ENCODE measurements around the gene CALHM1. TPM values are rescaled to one million over a fixed set of nuclear protein-coding genes. Genes with fewer than 3 reads are reported as not detected.
"Not testable (repeated sequence)": the region's sequence is repeated elsewhere in the genome, so short reads cannot be mapped to it uniquely, and the experiment has no call there.

The CALHM1 gene
- total and polyA plus RNA-seq, 2 of the 13 experiments (the other 11 are each of a cell fraction or from before 2014, with no cell fraction given) = 0.04 TPM; not detected in 1

GRCh38 chr10:103504181-103504783 is 45.6 kb upstream of the CALHM1 start (continued):
- peak; percentile 76; the same call in 1 of the 2 replicates for TF ChIP-seq ZBTB25 (CRISPR knock-in tag; IDR thresholded peaks at IDR 0.05)
- TF ChIP-seq MAZ (IDR thresholded peaks at IDR 0.05; ENCODE audit: borderline replicate concordance, low read depth, low read length) = no peak
- TF ChIP-seq MAZ (CRISPR knock-in tag; IDR thresholded peaks at IDR 0.05; ENCODE audit: low read depth) = no peak
- TF ChIP-seq ZNF460 (CRISPR knock-in tag; IDR thresholded peaks at IDR 0.05; ENCODE audit: borderline replicate concordance) = no peak
- peak; percentile 45; the same call in 1 of the 2 replicates for TF ChIP-seq MAX (IDR thresholded peaks at IDR 0.05)
- TF ChIP-seq SMAD1 (CRISPR knock-in tag; IDR thresholded peaks at IDR 0.05; ENCODE audit: borderline replicate concordance, low read depth) = no peak

GRCh38 chr10:103503777-103504176 is 45.1 kb upstream of the CALHM1 start:
- H3K9me3 ChIP-seq (ENCODE audit: low read length); ATAC-seq; POLR2A ChIA-PET; BruUV-seq (replicated peaks); FAIRE-seq; H3K79me2 ChIP-seq (ENCODE audit: insufficient read depth, low read length); in situ Hi-C loops (cut with HindIII; ENCODE audit: extremely low pct_ligation_motif_present, low pct_unique_long_range_greater_than_20kb); H3K4me3 ChIP-seq (replicated peaks in 1 of 3; ENCODE audit: insufficient read depth in 1 of 3, low read depth in 2 of 3, low read length in 3 of 3); H4K20me1 ChIP-seq (ENCODE audit: insufficient read depth, low read length); H3K9ac ChIP-seq (ENCODE audit: insufficient read depth, low read depth, low read length); CTCF ChIA-PET (ENCODE audit: low intra/inter-chr PET ratio, low total read pairs); H3K36me3 ChIP-seq (replicated peaks in 1 of 2; ENCODE audit: control insufficient read depth in 1 of 2, insufficient read depth in 2 of 2, low read length in 2 of 2); H3K27ac ChIP-seq (ENCODE audit: extremely low read length, insufficient read depth, low read length); intact Hi-C loops (cut with micrococcal nuclease; ENCODE audit: unreplicated experiment); H3K4me2 ChIP-seq (ENCODE audit: low read depth, low read length); H2AFZ ChIP-seq (ENCODE audit: low read length); DNase-seq (ENCODE audit: low spot score): not testable (repeated sequence)
- H3K4me1 ChIP-seq (ENCODE audit: insufficient read depth, low read length) = peaks cover 12% of the 10 kb centered on the region
- peaks cover 4 to 66% of the 10 kb centered on the region in 2 experiments; a peak in 3 of 5 replicates for H3K27me3 ChIP-seq (ENCODE audit: control insufficient read depth in 1 of 2, insufficient read depth in 2 of 2, low read length in 2 of 2)
- 54% methylated on average over 6 of the region's 6 CpGs for WGBS (ENCODE audit: low lambda C conversion rate)

All from HepG2 (cell line).